Measurements from ENCODE around the gene ANKRD12. TPM values are rescaled to one million over a fixed set of nuclear protein-coding genes. Genes with fewer than 3 reads are reported as not detected.

Gene ANKRD12
- total RNA-seq, 1 experiment from 2014 or later, result 31.6 TPM

DNA sequence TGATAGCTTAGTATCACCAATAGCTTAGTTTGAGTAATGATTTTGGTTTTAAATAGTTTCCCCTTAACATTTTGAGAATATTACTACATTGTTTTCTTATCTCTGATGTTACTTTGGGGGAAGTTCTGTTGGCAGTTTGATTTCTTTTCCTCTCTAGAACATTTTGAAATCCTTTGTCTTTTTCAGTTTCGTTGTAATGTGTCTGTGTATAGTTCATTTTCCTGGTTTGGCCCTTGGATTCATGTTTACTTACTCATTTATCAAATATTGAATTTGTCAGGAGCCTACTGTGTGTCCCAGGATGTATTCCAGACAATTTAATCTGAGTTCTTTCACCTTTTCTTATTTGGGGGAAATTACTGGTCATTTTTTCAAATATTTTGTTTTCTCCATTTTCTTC, 16.7 kb downstream of the ANKRD12 start:
- Histone ChIP-seq H3K79me2 (ENCODE audit: low read depth) (peaks cover 54% of the 10 kb centered on the region), H3K36me3 (ENCODE audit: low read depth) (no peaks in the 10 kb centered on the region), H3K4me2 (no peak overlapping the region), H3K9me3 (ENCODE audit: insufficient read depth, low read depth) (no peaks in the 10 kb centered on the region), H2AFZ (no peak overlapping the region), H3K4me3 (no peak overlapping the region), H3K9me2 (ENCODE audit: insufficient read depth) (no peaks in the 10 kb centered on the region), H4K20me1 (ENCODE audit: insufficient read depth) (peaks cover 12% of the 10 kb centered on the region), H3F3A (ENCODE audit: insufficient read depth, low read depth) (no peaks in the 10 kb centered on the region; the same call in 1 of the 2 replicates), H3K27me3 (ENCODE audit: insufficient read depth, low read depth) (no peaks in the 10 kb centered on the region), H3K27ac (no peak overlapping the region), H3K4me1 (replicated peaks; ENCODE audit: insufficient read depth) (no peaks in the 10 kb centered on the region)
- ChIA-PET CTCF (no interaction called here), POLR2A (ENCODE audit: unreplicated experiment) (no interaction called here)
- intact Hi-C loops (cut with micrococcal nuclease; ENCODE audit: unreplicated experiment), result no loop called here
- BruUV-seq (replicated peaks), result no TSS peak
- TF ChIP-seq, protein P1, sequence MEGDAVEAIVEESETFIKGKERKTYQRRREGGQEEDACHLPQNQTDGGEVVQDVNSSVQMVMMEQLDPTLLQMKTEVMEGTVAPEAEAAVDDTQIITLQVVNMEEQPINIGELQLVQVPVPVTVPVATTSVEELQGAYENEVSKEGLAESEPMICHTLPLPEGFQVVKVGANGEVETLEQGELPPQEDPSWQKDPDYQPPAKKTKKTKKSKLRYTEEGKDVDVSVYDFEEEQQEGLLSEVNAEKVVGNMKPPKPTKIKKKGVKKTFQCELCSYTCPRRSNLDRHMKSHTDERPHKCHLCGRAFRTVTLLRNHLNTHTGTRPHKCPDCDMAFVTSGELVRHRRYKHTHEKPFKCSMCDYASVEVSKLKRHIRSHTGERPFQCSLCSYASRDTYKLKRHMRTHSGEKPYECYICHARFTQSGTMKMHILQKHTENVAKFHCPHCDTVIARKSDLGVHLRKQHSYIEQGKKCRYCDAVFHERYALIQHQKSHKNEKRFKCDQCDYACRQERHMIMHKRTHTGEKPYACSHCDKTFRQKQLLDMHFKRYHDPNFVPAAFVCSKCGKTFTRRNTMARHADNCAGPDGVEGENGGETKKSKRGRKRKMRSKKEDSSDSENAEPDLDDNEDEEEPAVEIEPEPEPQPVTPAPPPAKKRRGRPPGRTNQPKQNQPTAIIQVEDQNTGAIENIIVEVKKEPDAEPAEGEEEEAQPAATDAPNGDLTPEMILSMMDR (conservative IDR thresholded peaks at IDR 0.05), result no peak
- no peak for TF ChIP-seq EZH2 (IDR thresholded peaks at IDR 0.05; ENCODE audit: low read depth)
- no peak for DNase-seq

DNA sequence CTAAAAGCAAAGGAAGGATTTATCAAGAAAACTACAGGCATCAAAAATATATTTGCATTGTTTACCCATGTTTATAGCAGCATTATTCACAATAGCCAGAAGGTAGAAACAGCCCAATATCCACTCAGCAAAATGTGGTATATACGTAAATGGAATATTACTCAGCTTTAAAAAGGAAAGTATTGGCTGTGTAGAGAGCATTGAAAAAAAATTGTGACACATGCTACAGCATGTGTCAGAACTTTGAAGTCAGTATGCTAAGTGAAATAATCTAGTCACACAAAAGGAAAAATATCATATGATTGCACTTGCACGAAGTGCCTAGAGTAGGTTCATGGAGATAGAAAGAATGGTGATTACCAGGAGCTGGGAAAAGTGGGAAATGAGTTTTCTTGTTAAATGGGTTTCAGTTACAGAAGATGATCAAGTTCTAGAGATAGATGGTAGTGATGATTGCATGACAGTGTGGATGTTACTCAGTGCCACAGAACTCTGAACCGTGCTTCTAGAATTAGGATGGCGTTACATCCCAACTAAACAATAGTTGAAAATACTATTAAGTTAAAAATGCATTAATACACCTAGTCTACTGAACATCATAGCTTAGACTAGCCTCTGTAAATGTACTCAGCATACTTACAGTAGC, 20.1 kb downstream of the ANKRD12 start:
- H2AFZ ChIP-seq, result no peak overlapping the region
- intact Hi-C loops (cut with micrococcal nuclease; ENCODE audit: unreplicated experiment), result no loop called here
- H3F3A ChIP-seq (ENCODE audit: insufficient read depth, low read depth), result no peaks in the 10 kb centered on the region
- no peak overlapping the region for H3K27ac ChIP-seq
- no peak overlapping the region for H3K4me3 ChIP-seq
- H3K27me3 ChIP-seq (ENCODE audit: insufficient read depth, low read depth), result no peaks in the 10 kb centered on the region
- H4K20me1 ChIP-seq (ENCODE audit: insufficient read depth), result peaks cover 7% of the 10 kb centered on the region
- TF ChIP-seq EZH2 (IDR thresholded peaks at IDR 0.05; ENCODE audit: low read depth), result no peak
- TF ChIP-seq, protein P1 (conservative IDR thresholded peaks at IDR 0.05), result no peak
- H3K36me3 ChIP-seq (ENCODE audit: low read depth), result no peaks in the 10 kb centered on the region
- H3K9me2 ChIP-seq (ENCODE audit: insufficient read depth), result no peaks in the 10 kb centered on the region
- no TSS peak for BruUV-seq (replicated peaks)
- H3K9me3 ChIP-seq (ENCODE audit: insufficient read depth, low read depth), result no peaks in the 10 kb centered on the region
- H3K79me2 ChIP-seq (ENCODE audit: low read depth), result peaks cover 27% of the 10 kb centered on the region; the same call in 1 of the 2 replicates
- no peak for DNase-seq
- no peaks in the 10 kb centered on the region for H3K4me1 ChIP-seq (replicated peaks; ENCODE audit: insufficient read depth)
- CTCF ChIA-PET, result interaction anchor here (0.7 kb wide), 1 partner anchor 365 kb away, joined by 4 read pairs; no protein-coding TSS in a partner anchor
- POLR2A ChIA-PET (ENCODE audit: unreplicated experiment), result interaction anchor here (0.6 kb wide), 4 partner anchors 52 to 364 kb away, joined by 3 to 8 read pairs (median 6); no protein-coding TSS in a partner anchor
- no peak overlapping the region for H3K4me2 ChIP-seq

DNA sequence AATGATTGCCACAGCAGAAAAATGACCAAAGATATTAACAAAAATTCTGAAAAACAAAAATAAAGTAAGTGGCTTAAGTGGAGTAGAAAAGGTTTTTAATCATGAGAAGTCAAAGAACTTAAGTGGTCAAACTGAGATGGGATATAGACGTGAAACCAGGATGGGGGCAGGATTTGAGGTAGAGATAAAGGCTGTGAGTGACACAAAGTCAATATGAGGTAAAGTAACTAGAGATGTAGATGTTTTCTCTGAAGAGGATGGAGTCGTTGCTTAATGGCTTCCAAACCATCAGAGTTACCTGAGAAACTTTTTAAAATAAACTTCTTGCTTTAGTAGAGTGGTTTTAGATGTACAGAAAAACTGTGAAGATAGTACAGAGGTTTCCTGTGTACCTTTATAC, 21.2 kb downstream of the ANKRD12 start:
- CTCF ChIA-PET, result no interaction called here
- Histone ChIP-seq H3K4me3 (no peak overlapping the region), H2AFZ (no peak overlapping the region), H3K4me1 (replicated peaks; ENCODE audit: insufficient read depth) (no peaks in the 10 kb centered on the region), H3K9me3 (ENCODE audit: insufficient read depth, low read depth) (no peaks in the 10 kb centered on the region; the same call in 1 of the 2 replicates), H3K36me3 (ENCODE audit: low read depth) (no peaks in the 10 kb centered on the region), H3K27me3 (ENCODE audit: insufficient read depth, low read depth) (no peaks in the 10 kb centered on the region), H4K20me1 (ENCODE audit: insufficient read depth) (peaks cover 7% of the 10 kb centered on the region), H3K4me2 (no peak overlapping the region), H3K27ac (no peak overlapping the region), H3K79me2 (ENCODE audit: low read depth) (peaks cover 24% of the 10 kb centered on the region; the same call in 1 of the 2 replicates), H3F3A (ENCODE audit: insufficient read depth, low read depth) (no peaks in the 10 kb centered on the region), H3K9me2 (ENCODE audit: insufficient read depth) (no peaks in the 10 kb centered on the region)
- POLR2A ChIA-PET (ENCODE audit: unreplicated experiment), result no interaction called here
- DNase-seq, result no peak
- intact Hi-C loops (cut with micrococcal nuclease; ENCODE audit: unreplicated experiment), result no loop called here
- TF ChIP-seq EZH2 (IDR thresholded peaks at IDR 0.05; ENCODE audit: low read depth), result no peak
- TF ChIP-seq, protein P1 (conservative IDR thresholded peaks at IDR 0.05), result no peak
- no TSS peak for BruUV-seq (replicated peaks)

Measured in PC-9 (cell line).